K562 (cell line): Measurements from ENCODE around the gene CPTP. TPM values are rescaled to one million over a fixed set of nuclear protein-coding genes. Genes with fewer than 3 reads are reported as not detected.

Experiments used
- BHLHE40 ChIP-seq: IDR thresholded peaks from 2 replicates; pipeline ENCODE4 v1.6.1; 2011; ENCODE audit warnings: low read length, improper control_type of control experiment
- CBFB ChIP-seq: sonication (generic); formaldehyde crosslinking; IDR thresholded peaks from 2 replicates; pipeline ENCODE4 v1.4.0; 2020; ENCODE audit warnings: mild to moderate bottlenecking, missing genetic modification reagents
- FOXA1 ChIP-seq: fragments of 450-650 bp; IDR thresholded peaks from 2 replicates; pipeline ENCODE4 v1.6.1; 2016; ENCODE audit warnings: mild to moderate bottlenecking, borderline replicate concordance
- FOXM1 ChIP-seq, 2 experiments: fragments of 450-650 bp in 1 of 2; sonication (generic) in 1 of 2; formaldehyde crosslinking in 1 of 2; IDR thresholded peaks; 2 replicates each; pipeline versions ENCODE4 v1.6.1 to v1.9.0; 2017 to 2022; ENCODE audit warnings: low read depth in 2 of 2, mild to moderate bottlenecking in 2 of 2, missing genetic modification reagents in 1 of 2, moderate library complexity in 1 of 2
- GABPB1 ChIP-seq: sonication (generic); formaldehyde crosslinking; IDR thresholded peaks from 2 replicates; pipeline ENCODE4 v1.8.0; 2022; ENCODE audit warnings: mild to moderate bottlenecking, missing genetic modification reagents
- MYNN ChIP-seq, 2 experiments: sonication (generic); formaldehyde crosslinking in 1 of 2; IDR thresholded peaks; 2 replicates each; pipeline versions ENCODE4 v1.5.0 to v1.6.1; 2016 to 2020; ENCODE audit warnings: antibody characterized with exemption in 1 of 2, missing genetic modification reagents in 1 of 2
- NR2C1 ChIP-seq, 2 experiments: fragments of 450-650 bp; IDR thresholded peaks; 2 replicates each; pipeline ENCODE4 v1.6.1; 2017; ENCODE audit warnings: mild to moderate bottlenecking in 2 of 2, antibody characterized with exemption in 1 of 2, inconsistent platforms in 1 of 2, missing compliant biosample characterization in 1 of 2, missing genetic modification characterization in 1 of 2
- PTTG1 ChIP-seq: fragments of 450-650 bp; IDR thresholded peaks from 2 replicates; pipeline ENCODE4 v1.6.1; 2016; ENCODE audit warnings: low read depth, mild to moderate bottlenecking, missing genetic modification characterization, missing compliant biosample characterization
- RB1 ChIP-seq: fragments of 450-650 bp; IDR thresholded peaks from 2 replicates; pipeline ENCODE4 v1.6.1; 2017; ENCODE audit warnings: low read depth, mild to moderate bottlenecking
- SAFB ChIP-seq: fragments of 200-400 bp; formaldehyde crosslinking; IDR thresholded peaks from 2 replicates; pipeline ENCODE4 v1.6.1; 2017; ENCODE audit warnings: low read depth, low read length, borderline replicate concordance
- SAFB2 ChIP-seq: fragments of 200-400 bp; formaldehyde crosslinking; IDR thresholded peaks from 2 replicates; pipeline ENCODE4 v1.6.1; 2018; ENCODE audit warnings: borderline replicate concordance, low read length, low read depth, moderate library complexity; ENCODE audit not compliant: severe bottlenecking
- TFAP4 ChIP-seq: sonication (generic); formaldehyde crosslinking; IDR thresholded peaks from 2 replicates; pipeline ENCODE4 v1.8.0; 2022; ENCODE audit warnings: missing genetic modification reagents, mild to moderate bottlenecking, moderate library complexity, borderline replicate concordance
- TRIM25 ChIP-seq: fragments of 450-650 bp; IDR thresholded peaks from 2 replicates; pipeline ENCODE4 v1.7.0; 2016; ENCODE audit warnings: borderline replicate concordance
- YY1 ChIP-seq, 3 experiments: IDR thresholded peaks; 2 replicates each; pipeline ENCODE4 v1.6.1; 2011; ENCODE audit warnings: low read length in 2 of 3, mild to moderate bottlenecking in 2 of 3, moderate library complexity in 2 of 3, borderline replicate concordance in 1 of 3, control low read depth in 1 of 3, low read depth in 1 of 3; ENCODE audit not compliant: insufficient read depth in 3 of 3, insufficient replicate concordance in 2 of 3, control insufficient read depth in 1 of 3, insufficient read length in 1 of 3; ENCODE audit errors: extremely low read depth in 1 of 3
- ZNF12 ChIP-seq: sonication (generic); formaldehyde crosslinking; IDR thresholded peaks from 2 replicates; pipeline ENCODE4 v1.4.0; 2020; ENCODE audit warnings: mild to moderate bottlenecking, missing genetic modification reagents
- polyA plus RNA-seq, 8 experiments: library from polyadenylated mRNA; depleted of rRNA in 4 of 8; stranded (reverse) in 5 of 8; unstranded in 3 of 8; fragments of >200 nt; fragmentation: Nextera tagmentation in 2 of 8; fragmentation: Illumina TruSeq in 1 of 8; extraction: Ambion mirVana in 2 of 8; extraction: Trizol in 1 of 8; gene quantifications; 2 replicates each; pipeline versions ENCODE4 v1.2.1 to v1.2.3, GENCODE V29; 2011 to 2014; ENCODE audit warnings: inconsistent platforms in 1 of 8, missing spikeins in 1 of 8
- total RNA-seq, 7 experiments: library from RNA; depleted of rRNA in 6 of 7; stranded (reverse); fragments of >200 nt in 6 of 7; fragmentation: Illumina TruSeq in 2 of 7; extraction: Trizol in 2 of 7; gene quantifications; 2 replicates each; pipeline versions ENCODE4 v1.2.1 to v1.2.3, GENCODE V29; 2011 to 2021; ENCODE audit warnings: low replicate concordance in 1 of 7
- TF ChIP-seq, protein P1 (sequence below): fragments of 200-800 bp; sonication (Bioruptor generic); IDR thresholded peaks from 2 replicates; pipeline ENCODE4 v1.6.1; 2017; ENCODE audit warnings: missing genetic modification characterization, missing compliant biosample characterization

Gene CPTP
- total and polyA plus RNA-seq, 9 of the 15 experiments (the other 6 are each of a cell fraction or from before 2014, with no cell fraction given), result 0.11 to 25.8 (median 3.5) TPM

- peak; percentile 49; the same call in 1 of the 2 replicates for TF ChIP-seq MYNN (IDR thresholded peaks at IDR 0.05)
- TF ChIP-seq MYNN (CRISPR knock-in tag; IDR thresholded peaks at IDR 0.05), result no peak
- TF ChIP-seq TRIM25, result 0 out of 2 replicates have a peak, but pooled peaks have one; percentile 29
- TF ChIP-seq ZNF12 (CRISPR knock-in tag), result no peak
- no peak for TF ChIP-seq GABPB1
- TF ChIP-seq RB1, result peak; percentile 68
- no peak for TF ChIP-seq FOXM1 (IDR thresholded peaks at IDR 0.05; ENCODE audit: low read depth)
- TF ChIP-seq FOXM1 (CRISPR knock-in tag; IDR thresholded peaks at IDR 0.05; ENCODE audit: low read depth), result 0 out of 2 replicates have a peak, but pooled peaks have one; percentile 73
- no peak for TF ChIP-seq PTTG1 (tag)
- no peak for TF ChIP-seq SAFB2
- no peak for TF ChIP-seq NR2C1 (IDR thresholded peaks at IDR 0.05)
- no peak for TF ChIP-seq NR2C1 (tag; IDR thresholded peaks at IDR 0.05)
- no peak for TF ChIP-seq FOXA1
- TF ChIP-seq, protein P1, sequence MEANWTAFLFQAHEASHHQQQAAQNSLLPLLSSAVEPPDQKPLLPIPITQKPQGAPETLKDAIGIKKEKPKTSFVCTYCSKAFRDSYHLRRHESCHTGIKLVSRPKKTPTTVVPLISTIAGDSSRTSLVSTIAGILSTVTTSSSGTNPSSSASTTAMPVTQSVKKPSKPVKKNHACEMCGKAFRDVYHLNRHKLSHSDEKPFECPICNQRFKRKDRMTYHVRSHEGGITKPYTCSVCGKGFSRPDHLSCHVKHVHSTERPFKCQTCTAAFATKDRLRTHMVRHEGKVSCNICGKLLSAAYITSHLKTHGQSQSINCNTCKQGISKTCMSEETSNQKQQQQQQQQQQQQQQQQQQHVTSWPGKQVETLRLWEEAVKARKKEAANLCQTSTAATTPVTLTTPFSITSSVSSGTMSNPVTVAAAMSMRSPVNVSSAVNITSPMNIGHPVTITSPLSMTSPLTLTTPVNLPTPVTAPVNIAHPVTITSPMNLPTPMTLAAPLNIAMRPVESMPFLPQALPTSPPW (CRISPR knock-in tag), result no peak; the same call in 1 of the 2 replicates
- TF ChIP-seq TFAP4 (CRISPR knock-in tag), result peak; percentile 41; the same call in 1 of the 2 replicates
- TF ChIP-seq SAFB, result peak; percentile 63; the same call in 1 of the 2 replicates
- 0 out of 2 replicates have a peak, but pooled peaks have one; percentile 42 for TF ChIP-seq CBFB (CRISPR knock-in tag)
- TF ChIP-seq BHLHE40, result peak; percentile 22; the same call in 1 of the 2 replicates
- peak in 1 of 3 experiments; percentile 14 for TF ChIP-seq YY1 (IDR thresholded peaks at IDR 0.05; ENCODE audit: borderline replicate concordance in 1 of 3, control insufficient read depth in 1 of 3, extremely low read depth in 1 of 3, insufficient read depth in 3 of 3, insufficient read length in 1 of 3, insufficient replicate concordance in 2 of 3, low read depth in 1 of 3, low read length in 2 of 3)
Observed at GRCh38 chr1:1291548-1292441, 32.8 kb upstream of the CPTP start (continued).
